Measurements from ENCODE around the gene INTS4.
"Not testable (repeated sequence)": the region's sequence is repeated elsewhere in the genome, so short reads cannot be mapped to it uniquely, and the experiment has no call there.

INTS4 gene

GRCh38 chr11:77981346-77981947 lies 13.0 kb downstream of the INTS4 start:
- H3K4me3 ChIP-seq (replicated peaks in 1 of 2; ENCODE audit: low read depth in 2 of 2, low read length in 2 of 2), result no peak overlapping the region
- DNase-seq (ENCODE audit: low read depth in 2 of 2), result no peak
- TF ChIP-seq, protein P1, sequence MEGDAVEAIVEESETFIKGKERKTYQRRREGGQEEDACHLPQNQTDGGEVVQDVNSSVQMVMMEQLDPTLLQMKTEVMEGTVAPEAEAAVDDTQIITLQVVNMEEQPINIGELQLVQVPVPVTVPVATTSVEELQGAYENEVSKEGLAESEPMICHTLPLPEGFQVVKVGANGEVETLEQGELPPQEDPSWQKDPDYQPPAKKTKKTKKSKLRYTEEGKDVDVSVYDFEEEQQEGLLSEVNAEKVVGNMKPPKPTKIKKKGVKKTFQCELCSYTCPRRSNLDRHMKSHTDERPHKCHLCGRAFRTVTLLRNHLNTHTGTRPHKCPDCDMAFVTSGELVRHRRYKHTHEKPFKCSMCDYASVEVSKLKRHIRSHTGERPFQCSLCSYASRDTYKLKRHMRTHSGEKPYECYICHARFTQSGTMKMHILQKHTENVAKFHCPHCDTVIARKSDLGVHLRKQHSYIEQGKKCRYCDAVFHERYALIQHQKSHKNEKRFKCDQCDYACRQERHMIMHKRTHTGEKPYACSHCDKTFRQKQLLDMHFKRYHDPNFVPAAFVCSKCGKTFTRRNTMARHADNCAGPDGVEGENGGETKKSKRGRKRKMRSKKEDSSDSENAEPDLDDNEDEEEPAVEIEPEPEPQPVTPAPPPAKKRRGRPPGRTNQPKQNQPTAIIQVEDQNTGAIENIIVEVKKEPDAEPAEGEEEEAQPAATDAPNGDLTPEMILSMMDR (IDR thresholded peaks at IDR 0.05; ENCODE audit: low read depth, low read length), result no peak

GRCh38 chr11:77968337-77968736 lies 26.1 kb downstream of the INTS4 start:
- DNase-seq (ENCODE audit: low read depth in 2 of 2), result no peak
- no peak overlapping the region for H3K4me3 ChIP-seq (replicated peaks in 1 of 2; ENCODE audit: low read depth in 2 of 2, low read length in 2 of 2)
- TF ChIP-seq, protein P1 (IDR thresholded peaks at IDR 0.05; ENCODE audit: low read depth, low read length), result no peak

GRCh38 chr11:77967753-77968152 lies 26.7 kb downstream of the INTS4 start:
- no peak overlapping the region for H3K4me3 ChIP-seq (replicated peaks in 1 of 2; ENCODE audit: low read depth in 2 of 2, low read length in 2 of 2)
- TF ChIP-seq, protein P1 (IDR thresholded peaks at IDR 0.05; ENCODE audit: low read depth, low read length), result no peak
- DNase-seq (ENCODE audit: low read depth in 2 of 2), result no peak

GRCh38 chr11:77967121-77967520 lies 27.3 kb downstream of the INTS4 start:
- no peak overlapping the region for H3K4me3 ChIP-seq (replicated peaks in 1 of 2; ENCODE audit: low read depth in 2 of 2, low read length in 2 of 2)
- no peak for DNase-seq (ENCODE audit: low read depth in 2 of 2)
- TF ChIP-seq, protein P1 (IDR thresholded peaks at IDR 0.05; ENCODE audit: low read depth, low read length), result no peak

DNA sequence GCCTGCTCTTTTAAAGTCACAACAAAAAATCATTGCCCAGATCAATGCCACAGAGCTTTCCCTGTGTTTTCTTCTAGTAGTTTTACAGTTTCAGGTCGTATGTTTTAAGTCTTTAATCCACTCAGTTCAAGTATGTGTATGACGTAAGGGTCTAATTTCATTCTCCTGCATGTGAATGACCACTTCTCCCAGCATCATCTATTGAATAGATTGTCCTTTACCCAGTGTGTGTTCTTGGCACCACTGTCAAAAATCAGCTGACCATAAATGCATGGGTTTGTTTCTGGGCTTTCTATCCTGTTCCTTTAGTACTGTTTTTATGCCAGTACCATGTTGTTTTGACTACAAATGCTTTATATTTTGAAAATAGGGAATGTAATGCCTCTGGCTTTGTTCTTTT lies 28.1 kb downstream of the INTS4 start:
- TF ChIP-seq, protein P1 (IDR thresholded peaks at IDR 0.05; ENCODE audit: low read depth, low read length), result no peak
- no peak overlapping the region for H3K4me3 ChIP-seq (replicated peaks in 1 of 2; ENCODE audit: low read depth in 2 of 2, low read length in 2 of 2)
- DNase-seq (ENCODE audit: low read depth in 2 of 2), result no peak

DNA sequence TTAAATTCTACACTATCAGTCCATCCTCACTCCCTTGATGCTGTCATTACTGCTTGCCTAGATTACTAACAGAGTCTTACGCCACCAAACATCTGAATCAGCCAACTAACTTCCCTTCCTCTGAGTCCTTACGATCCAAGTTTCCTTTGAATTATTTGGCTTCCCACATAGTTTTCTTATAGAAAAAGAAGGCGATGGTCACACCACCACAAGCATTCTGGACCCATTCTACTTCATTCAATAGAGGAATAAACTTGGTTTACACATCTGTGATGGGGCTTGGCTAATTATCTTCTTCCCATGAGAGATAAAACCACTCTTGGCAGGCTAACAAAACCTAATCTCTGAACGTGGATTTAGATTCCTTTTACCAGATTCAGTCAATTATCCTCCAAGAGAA lies 35.0 kb downstream of the INTS4 start:
- TF ChIP-seq, protein P1 (IDR thresholded peaks at IDR 0.05; ENCODE audit: low read depth, low read length), result no peak
- DNase-seq (ENCODE audit: low read depth in 2 of 2), result peak; percentile 61 to 63
- H3K4me3 ChIP-seq (replicated peaks in 1 of 2; ENCODE audit: low read depth in 2 of 2, low read length in 2 of 2), result no peak overlapping the region

GRCh38 chr11:77958583-77959177 lies 35.8 kb downstream of the INTS4 start:
- DNase-seq (ENCODE audit: low read depth in 2 of 2), result peak in 1 of 2 donors; percentile 51
- H3K4me3 ChIP-seq (replicated peaks in 1 of 2; ENCODE audit: low read depth in 2 of 2, low read length in 2 of 2), result not testable (repeated sequence)

DNA sequence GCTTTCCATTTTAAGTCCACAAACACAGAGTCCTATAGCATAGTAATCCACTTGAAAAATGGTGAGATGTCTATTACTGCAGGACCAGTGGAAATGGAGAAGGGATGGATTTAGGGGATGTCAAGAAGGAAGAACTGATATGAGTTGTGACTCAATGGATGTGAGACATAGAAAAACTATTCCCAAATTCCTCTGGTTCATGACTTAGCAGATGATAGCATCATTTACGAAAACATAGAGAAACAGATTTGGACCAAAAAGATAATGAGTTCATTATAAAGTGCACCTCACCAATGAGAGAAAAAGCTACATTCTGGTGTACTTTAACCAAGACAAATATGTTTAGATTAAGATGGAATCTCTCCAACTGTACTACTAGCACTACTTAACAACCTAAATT lies 51.2 kb downstream of the INTS4 start:
- DNase-seq (ENCODE audit: low read depth in 2 of 2), result peak; percentile 7 to 49
- H3K4me3 ChIP-seq (replicated peaks in 1 of 2; ENCODE audit: low read depth in 2 of 2, low read length in 2 of 2), result not testable (repeated sequence)

DNA sequence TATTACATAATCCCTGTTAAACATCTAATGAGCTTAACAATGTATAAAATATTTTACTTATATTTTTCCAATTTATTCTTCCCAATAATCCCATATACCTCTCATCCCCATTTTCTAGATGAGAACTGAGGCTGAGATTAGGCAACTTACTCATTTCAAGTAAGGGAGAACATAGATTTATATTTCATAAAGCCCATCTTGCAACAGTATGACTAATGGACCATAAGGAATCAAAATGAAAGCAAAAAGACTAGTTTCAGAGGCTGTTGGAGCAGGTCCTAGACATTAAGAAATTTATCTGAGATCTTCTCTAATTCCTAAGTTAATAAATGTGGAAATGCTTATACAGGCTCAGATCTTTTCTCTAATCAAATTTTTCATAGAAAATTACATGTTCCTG lies 52.0 kb downstream of the INTS4 start:
- DNase-seq (ENCODE audit: low read depth in 2 of 2), result peak; percentile 27 to 37
- H3K4me3 ChIP-seq (replicated peaks in 1 of 2; ENCODE audit: low read depth in 2 of 2, low read length in 2 of 2), result not testable (repeated sequence)

GRCh38 chr11:77933596-77933995 lies 60.9 kb downstream of the INTS4 start:
- not testable (repeated sequence) for DNase-seq (ENCODE audit: low read depth in 2 of 2); H3K4me3 ChIP-seq (replicated peaks in 1 of 2; ENCODE audit: low read depth in 2 of 2, low read length in 2 of 2)
